GM12878 (cell line): ENCODE results near the gene CNTNAP2. TPM values are rescaled to one million over a fixed set of nuclear protein-coding genes. Genes with fewer than 3 reads are reported as not detected.

Experiments
- ATAC-seq: fragments of 200-7000 bp; cut with Tn5 transposase; 3 replicates; pipeline ENCODE4 v1.9.1; 2020; ENCODE audit warnings: mild to moderate bottlenecking, moderate library complexity
- BruUV-seq: library from RNA; stranded (reverse); fragments of 400-500 nt; replicated peaks from 2 replicates; lab custom pipeline; 2021; lab: Mats Ljungman, UMichigan
- CTCF ChIA-PET: fragments of 300-600 bp; sonication (Branson Sonifier 250); formaldehyde crosslinking; extraction: SDS; loops from one replicate; lab custom pipeline; 2021; ENCODE audit warnings: inconsistent platforms; lab: Yijun Ruan, JAX
- POLR2A ChIA-PET: fragments of 350-600 bp; formaldehyde crosslinking; extraction: SDS; loops from one replicate; lab custom pipeline; 2021; ENCODE audit warnings: inconsistent platforms; lab: Charles Lee
- RAD21 ChIA-PET: fragments of 300-600 bp; sonication (Branson Sonifier 250); formaldehyde crosslinking; loops from one replicate; lab custom pipeline; 2023; ENCODE audit warnings: antibody characterized with exemption; ENCODE audit not compliant: unreplicated experiment; lab: Charles Lee
- SMC1A ChIA-PET: fragments of 300-600 bp; sonication (Branson Sonifier 250); formaldehyde crosslinking; loops from one replicate; lab custom pipeline; 2023; ENCODE audit not compliant: unreplicated experiment, uncharacterized antibody; lab: Charles Lee
- DNase-seq: peaks from one replicate; pipeline ENCODE4 v3.0.0-alpha.2; 2011; ENCODE audit warnings: low read depth, low spot score
- FAIRE-seq: peaks from 3 replicates; lab custom pipeline; 2011; peaks lifted over from hg19 to GRCh38; lab: Jason Lieb, UNC
- H2AFZ ChIP-seq: 2 replicates; pipeline ENCODE4 v1.6.0; 2011; ENCODE audit warnings: low read depth, low read length, control low read depth; ENCODE audit not compliant: control insufficient read depth
- H3K27ac ChIP-seq: 2 replicates; pipeline ENCODE4 v1.5.1; 2011; ENCODE audit warnings: control low read depth; ENCODE audit not compliant: control insufficient read depth, insufficient read depth
- H3K27me3 ChIP-seq, 2 experiments: replicated peaks in 1 of 2; 2 replicates each; pipeline versions ENCODE4 v1.6.0 to v1.6.1; 2011; ENCODE audit warnings: low read length in 1 of 2; ENCODE audit not compliant: control insufficient read depth in 2 of 2, insufficient read depth in 2 of 2
- H3K36me3 ChIP-seq, 2 experiments: 2 replicates each; pipeline ENCODE4 v1.5.1; 2011; ENCODE audit warnings: low read length in 1 of 2; ENCODE audit not compliant: control insufficient read depth in 2 of 2, insufficient read depth in 2 of 2
- H3K4me1 ChIP-seq: 2 replicates; pipeline ENCODE4 v1.6.1; 2011; ENCODE audit warnings: mild to moderate bottlenecking, low read length, moderate library complexity, mixed read lengths; ENCODE audit not compliant: control insufficient read depth, insufficient read depth
- H3K4me2 ChIP-seq: 2 replicates; pipeline ENCODE4 v1.6.0; 2011; ENCODE audit warnings: control low read depth; ENCODE audit not compliant: control insufficient read depth, insufficient read depth
- H3K4me3 ChIP-seq: fragments of 200-600 bp; sonication (generic); 2 replicates; pipeline ENCODE4 v1.5.1; 2016
- H3K79me2 ChIP-seq: 2 replicates; pipeline ENCODE4 v1.6.0; 2011; ENCODE audit warnings: low read length; ENCODE audit not compliant: control insufficient read depth, insufficient read depth
- H3K9ac ChIP-seq: 2 replicates; pipeline ENCODE4 v1.8.0; 2011; ENCODE audit warnings: low read length, control low read depth, mixed read lengths; ENCODE audit not compliant: control insufficient read depth, insufficient read depth
- H3K9me3 ChIP-seq: replicated peaks from 3 replicates; pipeline ENCODE4 v1.5.1; 2011; ENCODE audit warnings: mild to moderate bottlenecking, low read length; ENCODE audit not compliant: control insufficient read depth, insufficient read depth
- H4K20me1 ChIP-seq: 2 replicates; pipeline ENCODE4 v1.6.0; 2011; ENCODE audit not compliant: control insufficient read depth, insufficient read depth
- BCLAF1 ChIP-seq: fragments of 450-650 bp; IDR thresholded peaks from 2 replicates; pipeline ENCODE4 v1.6.1; 2017; ENCODE audit warnings: antibody characterized with exemption, mild to moderate bottlenecking, moderate library complexity
- BMI1 ChIP-seq: fragments of 450-650 bp; IDR thresholded peaks from 2 replicates; pipeline ENCODE4 v1.6.1; 2016; ENCODE audit warnings: mild to moderate bottlenecking, moderate library complexity, borderline replicate concordance
- CHD1 ChIP-seq: IDR thresholded peaks from 2 replicates; pipeline ENCODE4 v1.6.1; 2012; ENCODE audit warnings: low read depth, low read length, improper control_type of control experiment
- CTCF ChIP-seq, 3 experiments: IDR thresholded peaks in 2 of 3; conservative IDR thresholded peaks in 1 of 3; 2 replicates each; pipeline ENCODE4 v1.5.1; 2011; ENCODE audit warnings: low read depth in 3 of 3, low read length in 3 of 3, mild to moderate bottlenecking in 3 of 3, control low read depth in 2 of 3, moderate library complexity in 2 of 3, inconsistent platforms in 1 of 3, mixed read lengths in 1 of 3; ENCODE audit not compliant: control insufficient read depth in 2 of 3, insufficient read depth in 1 of 3; ENCODE audit errors: extremely low read depth in 1 of 3
- HDAC6 ChIP-seq: fragments of 200-600 bp; sonication (generic); IDR thresholded peaks from one replicate; pipeline ENCODE4 v1.8.0; 2017; ENCODE audit warnings: antibody characterized with exemption; ENCODE audit not compliant: unreplicated experiment
- HDGF ChIP-seq: fragments of 450-650 bp; IDR thresholded peaks from 2 replicates; pipeline ENCODE4 v1.6.1; 2016; ENCODE audit warnings: antibody characterized with exemption
- IKZF2 ChIP-seq, 2 experiments: fragments of 450-650 bp; IDR thresholded peaks; 2 replicates each; pipeline ENCODE4 v1.6.1; 2017; ENCODE audit warnings: mild to moderate bottlenecking in 2 of 2, moderate library complexity in 2 of 2
- MAX ChIP-seq: IDR thresholded peaks from 2 replicates; pipeline ENCODE4 v1.6.1; 2012; ENCODE audit warnings: low read depth, low read length, improper control_type of control experiment
- MLLT1 ChIP-seq: fragments of 450-650 bp; IDR thresholded peaks from 2 replicates; pipeline ENCODE4 v1.6.1; 2016; ENCODE audit warnings: mild to moderate bottlenecking
- PKNOX1 ChIP-seq: fragments of 450-650 bp; IDR thresholded peaks from 2 replicates; pipeline ENCODE4 v1.6.1; 2016; ENCODE audit warnings: mild to moderate bottlenecking
- RBBP5 ChIP-seq: fragments of 200-600 bp; sonication (generic); conservative IDR thresholded peaks from 2 replicates; pipeline ENCODE4 v1.6.1; 2016
- SIX5 ChIP-seq: IDR thresholded peaks from 2 replicates; pipeline ENCODE4 v1.6.1; 2011; ENCODE audit warnings: mild to moderate bottlenecking, low read depth, low read length, moderate library complexity; ENCODE audit not compliant: severe bottlenecking
- SPI1 ChIP-seq: IDR thresholded peaks from 2 replicates; pipeline ENCODE4 v1.6.1; 2011; ENCODE audit warnings: low read depth, mild to moderate bottlenecking, low read length, moderate library complexity, borderline replicate concordance; ENCODE audit not compliant: insufficient read depth
- ZBTB33 ChIP-seq: fragments of 450-650 bp; IDR thresholded peaks from 2 replicates; pipeline ENCODE4 v1.6.1; 2017; ENCODE audit warnings: mild to moderate bottlenecking
- ZNF274 ChIP-seq: IDR thresholded peaks from one replicate; pipeline ENCODE4 v1.8.0; 2011; ENCODE audit not compliant: insufficient read length, insufficient read depth
- WGBS: methylation state at CpG from one replicate; pipeline ENCODE4 v1.1.6; 2016; ENCODE audit warnings: low lambda C conversion rate; ENCODE audit not compliant: insufficient replicate concordance, insufficient coverage; ENCODE audit errors: missing lambda C conversion rate; 5-methylcytosine and 5-hydroxymethylcytosine counted together
- in situ Hi-C: fragments of 300-500 bp; cut with MboI; formaldehyde crosslinking; loops from 9 replicates; pipeline ENCODE4 v1.14.3; 2018; ENCODE audit warnings: mixed read lengths
- intact Hi-C: fragments of 100-400 bp; cut with micrococcal nuclease; formaldehyde crosslinking; loops from one replicate; pipeline ENCODE4 v1.14.2; 2022; ENCODE audit not compliant: unreplicated experiment
- polyA plus RNA-seq, 11 experiments: library from polyadenylated mRNA; depleted of rRNA in 4 of 11; unstranded in 6 of 11; stranded (reverse) in 5 of 11; fragments of >200 nt; fragmentation: Nextera tagmentation in 4 of 11; fragmentation: Illumina TruSeq in 1 of 11; extraction: Ambion mirVana in 4 of 11; extraction: Trizol in 1 of 11; gene quantifications; 1 replicate in 1 of 11; 2 replicates in 10 of 11; pipeline versions ENCODE4 v1.2.1 to v1.2.3, GENCODE V29; 2011 to 2016; ENCODE audit warnings: inconsistent platforms in 2 of 11, missing spikeins in 2 of 11, low read depth in 1 of 11
- total RNA-seq, 4 experiments: library from RNA; depleted of rRNA in 3 of 4; stranded (reverse); fragments of >200 nt in 3 of 4; fragmentation: Illumina TruSeq in 1 of 4; extraction: Trizol in 1 of 4; gene quantifications; 2 replicates each; pipeline versions ENCODE4 v1.2.1 to v1.2.3, GENCODE V29; 2013 to 2021

CNTNAP2 gene
- total and polyA plus RNA-seq, 10 of the 15 experiments (the other 5 are each of a cell fraction or from before 2014, with no cell fraction given) = 0.03 to 0.08 (median 0.03) TPM; not detected in 7

GRCh38 chr7:148214101-148214500 lies 2097.5 kb downstream of the CNTNAP2 start:
- Histone ChIP-seq H3K4me1 (no peaks in the 10 kb centered on the region), H3K9me3 (no peaks in the 10 kb centered on the region), H3K4me3 (no peak overlapping the region), H3K4me2 (no peak overlapping the region), H3K79me2 (no peaks in the 10 kb centered on the region), H4K20me1 (no peaks in the 10 kb centered on the region), H3K36me3 (no peaks in the 10 kb centered on the region), H3K9ac (no peak overlapping the region), H3K27me3 (0 out of 4 replicates have a peak, but pooled peaks cover 0 to 4% of the 10 kb centered on the region in 2 experiments), H3K27ac (no peak overlapping the region), H2AFZ (no peak overlapping the region)
- intact Hi-C loops (no loop called here), in situ Hi-C loops (no loop called here)
- FAIRE-seq (no peak), ATAC-seq (no peak), DNase-seq (no peak)
- SMC1A ChIA-PET = no interaction called here
- 21% methylated on average over 4 of the region's 4 CpGs for WGBS
- CTCF ChIA-PET = no interaction called here
- POLR2A ChIA-PET = no interaction called here
- RAD21 ChIA-PET = no interaction called here
- no TSS peak for BruUV-seq
- TF ChIP-seq CTCF (IDR thresholded peaks at IDR 0.05 in 2 of 3, conservative IDR thresholded peaks at IDR 0.05 in 1 of 3; ENCODE audit: control insufficient read depth in 2 of 3, extremely low read depth in 1 of 3, insufficient read depth in 1 of 3, low read depth in 3 of 3, low read length in 3 of 3) (no peak), HDAC6 (no peak), RBBP5 (no peak), PKNOX1 (no peak), SIX5 (no peak), BCLAF1 (no peak), BMI1 (no peak), ZBTB33 (no peak), HDGF (no peak), CHD1 (no peak), MLLT1 (no peak), IKZF2 (IDR thresholded peaks at IDR 0.05) (no peak), ZNF274 (no peak), SPI1 (no peak), MAX (no peak)
